GM12878 (cell line): ENCODE data around the gene DPEP1.

Experiments used
- POLR2A ChIP-seq: IDR thresholded peaks from 2 replicates; pipeline ENCODE4 v1.6.1; 2011; ENCODE audit warnings: low read depth, mild to moderate bottlenecking, low read length
- TCF12 ChIP-seq: IDR thresholded peaks from 2 replicates; pipeline ENCODE4 v1.6.1; 2011; ENCODE audit warnings: low read depth, mild to moderate bottlenecking, low read length
- YY1 ChIP-seq: IDR thresholded peaks from 2 replicates; pipeline ENCODE4 v1.6.1; 2011; ENCODE audit warnings: low read depth, mild to moderate bottlenecking, low read length

GRCh38 chr16:89686520-89687091 is 73.2 kb downstream of the DPEP1 start, which contains the start of gene CDK10:
- 0 out of 2 replicates have a peak, but pooled peaks have one; percentile 18 for TF ChIP-seq TCF12
- peak; percentile 93 for TF ChIP-seq YY1
- peak; percentile 90 for TF ChIP-seq POLR2A
